Measurements from ENCODE around the gene DLEC1.
"Not testable (repeated sequence)": the region's sequence is repeated elsewhere in the genome, so short reads cannot be mapped to it uniquely, and the experiment has no call there.

The DLEC1 gene

DNA sequence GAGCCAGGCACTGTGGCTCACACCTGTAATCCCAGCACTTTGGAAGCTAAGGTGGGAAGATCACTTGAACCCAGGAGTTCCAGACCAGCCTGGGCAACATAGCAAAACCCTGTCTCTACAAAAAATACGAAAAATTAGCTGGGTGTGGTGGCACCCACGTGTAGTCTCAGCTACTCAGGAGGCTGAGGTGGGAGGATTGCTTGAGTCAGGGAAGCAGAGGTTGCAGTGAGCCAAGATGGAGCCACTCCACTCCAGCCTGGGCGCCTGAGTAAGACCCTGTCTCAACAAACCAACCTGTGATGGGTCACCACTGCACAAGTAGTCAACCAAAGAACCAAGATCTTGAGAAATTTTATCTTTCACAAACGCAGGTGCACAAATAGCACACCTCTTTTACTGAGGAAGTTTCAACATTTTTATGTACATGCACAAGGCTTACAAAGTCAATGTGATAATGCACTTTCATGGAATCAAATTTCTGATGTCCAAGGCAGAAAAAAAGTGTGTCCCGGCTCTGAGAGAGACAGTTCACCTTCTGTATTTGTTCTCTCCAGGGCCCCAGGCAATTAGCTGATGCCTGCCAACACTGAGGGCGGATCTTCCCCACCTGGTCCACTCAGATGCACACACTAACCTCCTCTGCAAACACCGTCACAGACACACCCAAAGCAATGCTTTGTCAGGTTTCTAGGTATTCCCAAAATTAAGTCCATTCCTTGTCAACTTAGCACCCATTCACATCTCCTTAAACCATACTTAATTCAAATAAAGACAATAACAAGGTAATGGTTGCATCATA is 85.5 kb downstream of the DLEC1 start:
- no peak for DNase-seq

DNA sequence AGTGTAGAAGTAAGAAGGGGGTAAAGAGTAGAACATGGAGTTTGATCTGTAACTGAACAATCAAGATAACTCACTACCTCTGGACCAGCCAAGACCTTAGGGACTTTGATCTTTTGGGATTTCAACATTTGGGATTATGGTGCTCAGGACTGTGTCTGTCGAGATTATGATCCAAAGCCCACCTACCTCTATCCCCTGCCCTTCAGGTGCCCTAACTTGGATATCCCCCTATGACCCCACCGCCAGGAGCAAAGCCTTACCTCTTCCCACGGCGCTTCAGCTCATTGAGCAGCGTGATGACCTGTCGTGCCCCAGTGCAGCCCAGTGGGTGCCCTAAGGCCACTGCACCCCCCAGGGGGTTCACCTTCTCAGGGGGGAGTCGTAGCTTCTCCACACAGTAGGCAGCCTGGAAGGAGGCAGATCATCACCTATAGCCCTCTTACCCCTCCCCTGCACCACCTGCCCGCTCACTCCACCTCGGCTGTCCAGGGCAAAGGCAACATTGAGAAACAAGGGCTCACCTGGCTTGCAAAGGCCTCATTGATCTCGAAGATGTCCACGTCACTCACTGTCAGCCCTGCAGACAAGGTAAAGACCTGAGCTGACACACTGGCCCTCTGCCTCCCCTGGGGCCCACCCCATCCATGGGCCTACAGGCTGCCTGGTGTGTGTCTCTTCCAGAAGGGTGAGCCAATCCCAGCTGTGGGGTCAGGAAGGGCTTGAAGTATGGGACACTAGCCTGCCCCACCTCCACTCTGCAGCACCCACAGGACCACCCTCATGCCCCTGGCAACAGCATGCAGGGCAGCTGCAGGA is 86.5 kb downstream of the DLEC1 start:
- DNase-seq: no peak

DNA sequence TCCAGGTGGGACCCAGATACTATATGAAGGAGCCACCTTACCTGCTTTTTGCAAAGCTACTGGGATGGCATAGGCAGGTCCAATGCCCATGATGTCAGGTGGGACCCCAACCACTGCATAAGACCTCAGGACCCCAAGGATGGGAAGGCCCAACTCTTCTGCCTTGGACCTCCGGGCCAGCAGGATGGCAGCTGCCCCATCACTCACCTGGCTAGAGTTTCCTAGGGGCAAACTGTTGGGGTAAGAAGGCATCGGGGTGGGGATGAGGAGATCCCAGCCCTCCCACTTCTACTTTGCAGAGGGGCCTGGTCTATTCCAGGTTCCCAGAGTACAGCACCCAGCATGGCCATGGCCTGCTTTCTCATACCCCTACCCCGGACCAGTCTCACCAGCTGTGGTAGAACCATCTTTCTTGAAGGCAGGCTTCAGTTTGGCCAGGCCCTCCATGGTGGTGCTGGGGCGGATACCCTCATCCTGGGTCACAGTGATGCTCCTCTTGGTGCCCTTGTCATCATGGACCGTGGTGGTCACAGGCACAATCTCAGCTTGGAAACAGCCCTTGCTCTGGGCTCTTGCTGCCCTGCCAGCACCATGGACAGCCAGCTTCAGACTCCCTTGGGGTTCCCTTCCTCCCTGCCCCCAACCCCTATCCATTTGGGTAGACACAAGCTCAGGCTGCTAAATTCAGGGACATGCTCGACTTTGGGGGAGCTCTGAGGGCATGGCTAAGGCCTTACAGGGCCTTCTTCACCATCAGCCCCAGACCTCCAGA is 87.3 kb downstream of the DLEC1 start:
- no peak for DNase-seq

DNA sequence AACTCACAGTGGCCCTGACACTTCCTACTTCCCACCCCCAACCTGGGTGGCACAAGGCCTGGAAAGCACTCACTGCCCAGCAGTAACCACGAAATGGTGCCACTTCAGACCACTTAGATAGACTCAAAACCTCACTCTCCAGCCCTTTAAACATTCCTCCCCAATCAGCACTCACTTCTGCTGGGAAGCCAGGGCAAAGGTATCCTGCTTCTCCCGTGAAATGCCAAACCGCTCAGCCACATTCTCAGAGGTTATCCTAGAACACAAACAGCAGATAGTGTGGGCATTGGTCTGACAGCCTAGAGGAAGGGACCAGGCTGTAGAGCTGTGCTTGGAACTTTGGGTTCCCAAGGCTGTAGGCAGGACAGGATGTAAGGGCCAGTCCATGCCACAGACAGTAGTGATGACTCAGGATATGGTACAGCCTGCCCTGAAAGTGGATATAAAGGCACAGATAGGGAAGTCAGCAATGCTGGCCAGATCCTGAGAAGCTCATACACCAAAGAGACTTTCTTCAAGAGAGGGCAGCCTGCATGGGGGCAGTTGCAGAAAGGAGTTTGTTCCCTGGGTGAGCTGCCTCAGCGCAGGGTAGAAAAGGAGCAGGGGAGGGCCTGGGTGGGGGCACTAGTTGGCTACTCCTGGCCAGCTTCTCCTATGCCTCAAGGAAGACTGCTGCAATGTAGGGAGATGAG is 88.7 kb downstream of the DLEC1 start:
- no peak for DNase-seq

DNA sequence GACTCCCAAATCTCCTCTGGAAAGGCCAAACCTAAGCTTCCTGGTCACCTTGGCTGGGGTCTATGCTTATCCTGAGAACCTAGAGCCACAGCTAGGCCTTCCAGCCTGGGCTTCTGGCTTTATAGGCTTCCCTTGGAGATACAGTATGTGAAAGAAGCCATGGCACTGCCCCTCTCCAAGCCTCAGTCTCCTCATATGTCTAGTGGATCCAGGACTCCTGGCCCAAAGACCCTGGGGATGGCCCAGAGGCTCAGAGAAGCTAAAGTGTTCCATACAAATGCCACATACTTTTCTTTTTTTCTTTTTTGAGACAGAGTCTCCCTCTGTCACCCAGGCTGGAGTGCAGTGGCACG is 89.3 kb downstream of the DLEC1 start:
- no peak for DNase-seq

DNA sequence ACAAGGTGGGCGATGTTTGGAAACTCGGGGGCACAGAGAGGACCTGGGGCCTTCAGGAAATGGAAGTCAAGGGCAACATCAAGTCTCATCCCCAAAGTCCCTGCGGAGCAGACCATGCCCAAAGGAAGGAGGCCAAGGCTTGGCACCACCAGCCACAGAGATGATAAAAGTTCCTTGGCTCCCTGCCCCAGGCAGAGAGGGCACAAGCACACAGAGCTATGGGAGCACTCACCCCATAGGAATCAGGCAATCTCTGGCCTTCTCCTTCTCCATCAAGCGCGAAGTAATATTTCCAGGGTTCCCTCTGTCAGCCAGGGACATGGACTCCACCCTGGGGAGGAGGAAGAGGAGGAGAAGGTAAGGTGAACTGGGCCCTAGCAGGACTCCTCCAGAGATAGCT is 90.0 kb downstream of the DLEC1 start:
- DNase-seq: no peak

DNA sequence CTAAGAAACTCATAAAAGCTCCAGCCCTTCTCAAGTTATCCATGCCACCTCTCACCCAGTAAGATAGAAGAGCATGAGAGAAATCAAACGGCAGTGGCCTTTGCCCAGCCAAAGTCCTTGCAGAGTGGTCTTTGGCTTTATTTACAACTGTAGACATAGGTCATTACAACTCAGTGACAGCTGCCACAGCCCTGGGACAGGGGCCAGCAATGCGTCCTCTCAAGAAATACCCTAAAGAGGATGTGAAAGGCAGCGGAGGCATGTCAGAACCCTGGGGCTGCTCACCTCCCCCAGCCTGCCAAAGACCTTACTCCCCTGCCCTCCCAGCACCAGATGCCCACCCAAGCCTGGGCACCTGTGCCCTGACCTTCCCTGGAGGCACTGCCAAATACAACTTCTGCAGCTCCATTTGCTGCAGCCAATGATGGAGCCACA is 91.6 kb downstream of the DLEC1 start:
- DNase-seq: no peak

DNA sequence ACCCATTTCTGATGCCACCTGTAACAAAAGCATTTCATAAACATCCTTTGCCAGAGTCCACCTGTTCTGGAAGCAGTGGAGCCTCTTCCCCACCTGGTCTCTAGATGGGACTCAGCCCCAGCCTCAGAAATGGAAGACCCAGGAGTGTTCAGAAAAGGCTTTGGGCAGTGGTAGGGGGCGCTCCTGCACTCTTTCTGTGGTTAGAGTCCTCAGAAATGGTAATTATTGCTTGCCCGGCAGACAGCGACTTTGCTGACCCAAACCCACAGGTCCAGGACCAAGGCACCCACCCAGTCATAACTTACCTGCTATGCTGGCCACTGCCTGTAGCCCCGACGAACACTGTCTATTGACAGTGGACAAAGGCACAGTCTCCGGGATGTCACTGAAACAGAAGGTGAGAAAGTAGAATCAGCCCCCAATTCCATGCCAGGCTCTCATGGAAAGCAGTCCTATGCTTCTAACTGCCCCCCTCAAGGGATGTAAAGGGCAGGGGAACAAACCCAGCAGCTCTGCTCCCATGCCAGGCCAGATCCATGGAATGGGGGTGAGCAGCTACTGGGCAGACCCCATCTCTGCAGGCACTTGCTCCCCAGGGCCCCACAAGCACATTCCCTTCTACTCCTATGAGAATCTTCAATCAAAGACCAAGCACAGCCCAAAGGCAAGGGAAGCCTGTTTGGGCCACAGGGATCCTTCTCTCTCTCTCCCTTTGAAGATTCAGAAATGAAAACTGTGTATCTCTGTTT is 92.8 kb downstream of the DLEC1 start:
- no peak for DNase-seq

DNA sequence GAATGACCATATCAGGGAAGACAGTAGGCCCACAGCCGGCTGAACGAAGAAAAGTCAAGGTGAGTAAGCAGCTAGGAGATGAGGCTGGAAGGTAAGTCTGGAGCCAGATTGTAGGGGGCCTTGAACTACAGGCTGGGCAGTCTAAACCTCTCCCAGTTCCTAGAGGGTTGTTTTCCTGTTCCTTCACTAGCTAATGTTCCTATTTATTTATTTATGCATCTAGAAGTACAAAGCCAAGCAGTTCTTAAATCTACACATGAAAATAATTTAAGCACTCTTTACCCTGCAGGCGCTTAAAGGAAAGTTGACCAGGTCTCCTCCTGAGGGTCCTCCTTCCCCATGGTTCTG is 94.2 kb downstream of the DLEC1 start:
- DNase-seq: no peak

DNA sequence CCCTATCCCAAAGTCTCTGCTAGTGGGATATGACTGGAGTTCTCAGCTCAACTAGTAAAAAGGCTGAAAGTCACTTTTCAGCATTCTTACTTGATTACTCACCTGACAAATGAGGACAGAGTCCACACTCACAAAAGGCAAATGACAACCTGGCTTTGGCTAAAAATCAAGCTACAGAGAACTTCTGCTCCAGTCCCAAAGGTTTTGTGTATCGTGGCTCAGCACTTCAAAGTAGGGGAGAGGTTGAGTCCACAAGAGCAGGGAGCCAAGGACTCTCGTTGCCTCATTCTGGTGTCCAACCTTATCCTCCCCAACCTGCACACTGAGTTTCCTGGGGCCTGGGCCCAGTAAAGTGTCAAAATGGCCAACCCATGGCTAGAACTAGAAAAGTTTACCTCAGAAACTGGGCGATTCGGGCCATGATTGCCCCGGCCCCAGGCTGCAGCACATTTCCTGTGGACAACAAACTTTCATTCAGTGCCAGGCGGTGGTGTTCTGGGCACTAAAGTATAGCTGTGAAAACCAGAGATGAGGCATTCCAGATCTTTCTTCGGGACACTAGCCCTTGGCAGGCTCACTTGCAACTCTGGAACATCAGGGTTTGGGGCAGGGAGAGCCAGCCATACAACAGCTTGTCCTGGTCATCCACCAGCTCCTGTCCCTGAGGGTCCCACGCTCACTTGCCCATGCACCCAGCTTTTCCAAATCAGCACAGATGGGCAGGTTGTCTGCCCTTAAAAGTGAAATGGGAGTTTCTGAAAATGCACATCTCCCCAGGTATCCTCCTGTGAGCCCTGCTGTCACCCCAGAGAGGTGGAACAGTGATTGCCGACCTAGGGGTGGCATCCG is 94.8 kb downstream of the DLEC1 start:
- no peak for DNase-seq

DNA sequence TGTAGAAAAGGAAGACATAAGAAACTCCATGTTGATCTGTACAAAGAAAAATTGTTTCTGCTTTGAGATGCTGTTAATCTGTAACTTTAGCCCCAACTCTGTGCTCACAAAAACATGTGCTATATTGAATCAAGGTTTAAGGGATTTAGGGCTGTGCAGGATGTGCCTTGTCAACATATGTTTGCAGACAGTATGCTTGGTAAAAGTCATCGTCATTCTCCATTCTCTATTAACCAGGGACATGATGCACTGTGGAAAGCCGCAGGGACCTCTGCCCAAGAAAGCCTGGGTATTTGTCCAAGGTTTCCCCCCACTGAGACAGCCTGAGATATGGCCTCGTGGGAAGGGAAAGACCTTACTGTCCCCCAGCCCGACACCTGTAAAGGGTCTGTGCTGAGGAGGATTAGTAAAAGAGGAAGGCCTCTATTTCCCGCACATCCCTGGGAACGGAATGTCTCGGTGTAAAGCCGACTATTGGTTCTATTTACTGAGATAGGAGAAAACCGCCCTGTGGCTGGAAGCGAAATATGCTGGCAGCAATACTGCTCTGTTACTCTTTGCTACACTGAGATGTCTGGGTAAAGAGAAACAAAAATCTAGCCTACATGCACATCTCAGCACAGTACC is 95.6 kb downstream of the DLEC1 start:
- not testable (repeated sequence) for DNase-seq

DNA sequence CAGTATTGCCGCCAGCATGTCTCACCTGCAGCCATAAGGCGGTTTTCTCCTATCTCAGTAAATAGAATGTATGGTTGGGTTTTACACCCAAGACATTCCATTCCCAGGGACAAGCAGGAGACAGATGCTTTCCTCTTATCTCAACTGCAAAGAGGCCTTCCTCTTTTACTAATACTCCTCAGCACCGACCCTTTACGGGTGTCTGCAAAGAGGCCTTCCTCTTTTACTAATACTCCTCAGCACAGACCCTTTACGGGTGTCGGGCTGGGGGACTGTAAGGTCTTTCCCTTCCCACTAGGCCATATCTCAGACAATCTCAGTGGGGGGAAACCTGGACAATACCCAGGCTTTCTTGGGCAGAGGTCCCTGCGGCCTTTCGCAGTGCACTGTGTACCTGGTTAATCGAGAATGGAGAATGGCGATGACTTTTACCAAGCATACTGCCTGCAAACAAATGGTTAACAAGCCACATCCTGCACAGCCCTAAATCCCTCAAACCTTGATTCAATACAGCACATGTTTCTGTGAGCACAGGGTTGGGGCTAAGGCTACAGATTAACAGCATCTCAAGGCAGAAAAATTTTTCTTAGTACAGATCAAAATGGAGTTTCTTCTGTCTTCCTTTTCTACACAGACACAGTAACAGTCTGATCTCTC is 96.7 kb downstream of the DLEC1 start:
- not testable (repeated sequence) for DNase-seq

DNA sequence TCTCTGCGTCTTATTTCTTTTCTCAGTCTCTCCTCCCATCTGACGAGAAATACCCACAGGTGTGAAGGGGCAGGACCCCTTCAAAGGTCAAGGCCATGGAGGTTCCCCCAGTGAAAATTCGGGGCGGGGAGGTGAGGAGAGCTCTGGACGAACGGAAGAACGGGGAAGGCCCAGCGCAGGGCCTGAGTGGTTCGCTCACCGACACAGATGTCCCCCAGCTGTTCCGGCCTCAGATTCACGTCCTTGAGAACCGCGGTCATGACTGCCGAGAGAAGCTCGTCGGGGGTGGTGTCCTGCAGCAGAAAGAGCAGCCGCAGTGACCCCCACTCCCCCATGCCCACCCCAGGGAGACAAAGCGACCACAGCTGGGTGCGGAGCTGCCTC is 97.4 kb downstream of the DLEC1 start:
- no peak for DNase-seq

DNA sequence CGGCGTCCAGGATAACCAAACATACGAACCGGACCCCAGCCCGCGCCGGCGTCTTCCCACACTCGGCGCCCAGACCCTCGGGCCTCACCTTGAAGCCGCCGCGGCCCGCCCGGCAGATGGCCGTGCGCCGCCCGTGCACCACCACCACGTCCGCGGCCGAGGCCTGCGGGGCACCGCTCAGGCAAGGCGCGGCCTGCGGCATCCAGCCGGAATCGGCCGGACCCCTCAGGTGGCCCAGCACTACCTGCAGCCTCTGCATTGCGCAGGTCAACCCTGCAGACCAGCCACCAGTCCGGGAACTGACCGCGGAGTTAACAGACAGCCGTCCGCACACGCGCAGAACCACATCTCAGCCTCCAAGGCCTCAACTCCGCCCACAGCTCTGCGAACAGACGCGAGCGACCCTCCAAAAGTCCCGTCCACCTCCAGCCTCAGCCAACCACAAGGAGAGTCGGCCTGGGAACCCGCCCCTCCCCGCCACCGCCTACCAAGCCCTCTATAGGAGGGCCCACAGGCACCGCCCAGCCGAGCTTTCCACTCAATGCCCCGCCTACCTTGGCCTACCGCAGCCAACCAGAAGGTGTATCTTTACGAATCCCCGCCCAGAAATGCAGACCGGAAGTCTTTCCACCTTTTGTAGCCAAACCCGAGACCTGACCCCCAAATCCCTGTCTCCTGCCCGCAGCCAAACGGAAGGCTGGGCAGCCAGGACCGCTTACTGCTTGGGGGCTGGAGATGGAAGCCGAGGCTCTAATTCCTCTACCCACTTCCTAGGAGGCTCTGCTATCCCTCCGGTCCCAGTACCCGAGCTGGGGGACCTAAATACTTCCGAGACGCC is 98.0 kb downstream of the DLEC1 start, which contains the start of gene ACAA1:
TSS of gene ACAA1 (minus strand) at position 351 of the 838 bp plus-strand sequence. CDS start at position 259, 92 bp downstream.
- DNase-seq: peak; percentile 92 to 93

DNA sequence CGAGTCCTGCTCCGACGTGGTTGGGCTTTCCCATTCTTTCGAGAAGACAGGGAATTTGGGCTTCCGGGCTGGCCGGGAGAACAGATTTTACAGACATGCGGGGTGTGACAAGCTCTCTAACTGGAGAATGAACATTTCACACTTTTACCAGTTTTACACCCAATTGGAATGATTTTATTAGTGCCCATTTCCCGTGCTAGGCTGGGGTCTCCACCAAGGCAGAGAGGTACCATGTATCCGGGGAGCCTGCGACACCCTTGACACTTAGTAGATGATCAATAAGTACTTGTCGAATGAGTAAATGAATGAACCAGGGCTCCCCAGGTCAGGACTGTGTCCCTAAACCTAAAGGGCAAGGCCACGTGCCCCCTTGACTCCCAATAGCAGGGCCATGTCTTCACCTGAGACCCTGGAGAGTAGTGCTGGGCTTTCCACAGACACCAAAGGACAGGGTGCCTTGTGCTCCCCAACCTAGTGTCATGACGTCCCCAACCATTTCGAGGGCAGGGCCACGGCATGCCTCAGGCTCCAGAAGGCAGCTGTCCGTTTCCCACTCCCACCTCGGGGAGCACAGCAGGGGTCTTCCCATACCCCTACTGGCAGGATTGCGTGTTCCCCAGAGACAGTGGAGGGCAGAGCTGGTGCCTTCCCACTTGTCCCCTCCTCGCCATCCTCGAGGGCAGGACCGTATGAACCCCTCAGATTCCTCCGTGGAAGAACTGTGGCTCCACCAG is 98.8 kb downstream of the DLEC1 start:
- no peak for DNase-seq

DNA sequence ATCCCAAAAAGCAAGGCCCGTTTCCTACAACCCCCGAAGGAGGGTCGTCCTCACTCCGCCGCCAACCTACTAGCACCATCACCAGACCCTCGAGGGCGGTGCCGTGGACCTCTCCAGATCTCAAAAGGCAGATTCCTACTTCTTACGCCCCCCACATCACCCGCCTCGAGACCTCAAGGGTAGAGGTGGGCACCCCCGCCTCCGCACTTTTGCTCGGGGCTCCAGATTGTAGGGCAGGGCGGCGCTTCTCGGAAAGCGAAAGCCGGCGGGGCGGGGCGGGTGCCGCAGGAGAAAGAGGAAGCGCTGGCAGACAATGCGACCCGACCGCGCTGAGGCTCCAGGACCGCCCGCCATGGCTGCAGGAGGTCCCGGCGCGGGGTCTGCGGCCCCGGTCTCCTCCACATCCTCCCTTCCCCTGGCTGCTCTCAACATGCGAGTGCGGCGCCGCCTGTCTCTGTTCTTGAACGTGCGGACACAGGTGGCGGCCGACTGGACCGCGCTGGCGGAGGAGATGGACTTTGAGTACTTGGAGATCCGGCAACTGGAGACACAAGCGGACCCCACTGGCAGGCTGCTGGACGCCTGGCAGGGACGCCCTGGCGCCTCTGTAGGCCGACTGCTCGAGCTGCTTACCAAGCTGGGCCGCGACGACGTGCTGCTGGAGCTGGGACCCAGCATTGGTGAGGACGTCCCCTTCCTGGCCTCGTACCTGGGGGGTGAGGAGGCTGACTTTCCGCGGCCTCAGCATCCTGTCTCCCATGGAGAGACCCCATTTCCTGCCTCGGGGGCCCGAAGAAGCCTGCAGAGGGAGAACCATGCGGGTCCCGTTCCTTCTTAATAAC is 99.6 kb downstream of the DLEC1 start, which contains the start of gene MYD88:
TSS of gene MYD88 (plus strand) at position 313 of the 842 bp plus-strand sequence. CDS start at position 353, 40 bp downstream.
- peak in 1 of 2 experiments; percentile 7 for DNase-seq

DNA sequence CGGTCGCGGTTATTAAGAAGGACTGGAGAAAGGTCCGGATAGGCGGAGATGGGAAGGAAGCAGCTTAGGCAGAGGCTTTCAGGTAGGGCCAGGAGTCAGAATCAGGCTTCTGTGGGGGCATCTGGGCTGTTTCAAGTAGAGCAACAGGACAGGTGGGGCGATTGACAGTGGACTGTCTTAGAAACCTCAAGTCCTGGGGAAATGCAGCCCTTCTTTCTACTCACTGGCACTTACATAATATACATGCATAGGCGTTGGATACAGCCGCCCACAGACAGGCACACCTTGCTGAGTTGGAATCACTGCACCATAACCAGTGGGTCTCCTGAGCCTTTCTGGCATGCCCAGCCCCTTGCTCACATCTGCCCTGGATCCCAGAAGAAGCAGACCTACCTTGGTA is 100.2 kb downstream of the DLEC1 start:
- DNase-seq: no peak

Data from NCI-H1930 (cell line).